GM12878 (cell line): Measurements from ENCODE around the gene DZIP1L.

Experiments used
- BHLHE40 ChIP-seq, 2 experiments: fragments of 450-650 bp in 1 of 2; IDR thresholded peaks; 2 replicates each; pipeline ENCODE4 v1.6.1; 2011 to 2017; ENCODE audit warnings: low read depth in 2 of 2, borderline replicate concordance in 1 of 2, improper control_type of control experiment in 1 of 2, low read length in 1 of 2, mild to moderate bottlenecking in 1 of 2
- BRCA1 ChIP-seq: IDR thresholded peaks from 2 replicates; pipeline ENCODE4 v1.6.1; 2011; ENCODE audit warnings: low read depth, low read length, improper control_type of control experiment
- CREB1 ChIP-seq: IDR thresholded peaks from 2 replicates; pipeline ENCODE4 v1.6.1; 2012; ENCODE audit warnings: low read depth, mild to moderate bottlenecking, inconsistent platforms
- EP300 ChIP-seq, 2 experiments: fragments of 150-350 bp in 1 of 2; IDR thresholded peaks; 2 replicates each; pipeline ENCODE4 v1.6.1; 2011 to 2012; ENCODE audit warnings: low read depth in 2 of 2, low read length in 2 of 2, borderline replicate concordance in 1 of 2, improper control_type of control experiment in 1 of 2, inconsistent platforms in 1 of 2; ENCODE audit not compliant: control insufficient read depth in 1 of 2
- PBX3 ChIP-seq: IDR thresholded peaks from 2 replicates; pipeline ENCODE4 v1.6.1; 2011; ENCODE audit warnings: mild to moderate bottlenecking, low read depth, low read length, moderate library complexity; ENCODE audit not compliant: insufficient replicate concordance
- POLR2AphosphoS2 ChIP-seq: IDR thresholded peaks from 2 replicates; pipeline ENCODE4 v1.6.1; 2011; ENCODE audit warnings: low read depth, mild to moderate bottlenecking, low read length, improper control_type of control experiment, moderate library complexity
- POLR2AphosphoS5 ChIP-seq: IDR thresholded peaks from 2 replicates; pipeline ENCODE4 v1.6.1; 2011; ENCODE audit warnings: mild to moderate bottlenecking, low read length, inconsistent platforms
- SMC3 ChIP-seq: IDR thresholded peaks from 2 replicates; pipeline ENCODE4 v1.6.1; 2011; ENCODE audit warnings: low read length, improper control_type of control experiment, borderline replicate concordance
- SP1 ChIP-seq: IDR thresholded peaks from one replicate; pipeline ENCODE4 v1.6.1; 2011; ENCODE audit warnings: low read depth, low read length
- TF ChIP-seq, protein P1 (sequence below), 3 experiments: IDR thresholded peaks in 2 of 3; conservative IDR thresholded peaks in 1 of 3; 2 replicates each; pipeline ENCODE4 v1.5.1; 2011; ENCODE audit warnings: low read depth in 3 of 3, low read length in 3 of 3, mild to moderate bottlenecking in 3 of 3, control low read depth in 2 of 3, moderate library complexity in 2 of 3, inconsistent platforms in 1 of 3, mixed read lengths in 1 of 3; ENCODE audit not compliant: control insufficient read depth in 2 of 3, insufficient read depth in 1 of 3; ENCODE audit errors: extremely low read depth in 1 of 3
- TF ChIP-seq, protein P2 (sequence below): IDR thresholded peaks from 2 replicates; pipeline ENCODE4 v1.6.1; 2012; ENCODE audit warnings: low read depth, low read length, improper control_type of control experiment

GRCh38 chr3:138135146-138135832 is 19.9 kb upstream of the DZIP1L start:
- TF ChIP-seq, protein P1, sequence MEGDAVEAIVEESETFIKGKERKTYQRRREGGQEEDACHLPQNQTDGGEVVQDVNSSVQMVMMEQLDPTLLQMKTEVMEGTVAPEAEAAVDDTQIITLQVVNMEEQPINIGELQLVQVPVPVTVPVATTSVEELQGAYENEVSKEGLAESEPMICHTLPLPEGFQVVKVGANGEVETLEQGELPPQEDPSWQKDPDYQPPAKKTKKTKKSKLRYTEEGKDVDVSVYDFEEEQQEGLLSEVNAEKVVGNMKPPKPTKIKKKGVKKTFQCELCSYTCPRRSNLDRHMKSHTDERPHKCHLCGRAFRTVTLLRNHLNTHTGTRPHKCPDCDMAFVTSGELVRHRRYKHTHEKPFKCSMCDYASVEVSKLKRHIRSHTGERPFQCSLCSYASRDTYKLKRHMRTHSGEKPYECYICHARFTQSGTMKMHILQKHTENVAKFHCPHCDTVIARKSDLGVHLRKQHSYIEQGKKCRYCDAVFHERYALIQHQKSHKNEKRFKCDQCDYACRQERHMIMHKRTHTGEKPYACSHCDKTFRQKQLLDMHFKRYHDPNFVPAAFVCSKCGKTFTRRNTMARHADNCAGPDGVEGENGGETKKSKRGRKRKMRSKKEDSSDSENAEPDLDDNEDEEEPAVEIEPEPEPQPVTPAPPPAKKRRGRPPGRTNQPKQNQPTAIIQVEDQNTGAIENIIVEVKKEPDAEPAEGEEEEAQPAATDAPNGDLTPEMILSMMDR (IDR thresholded peaks at IDR 0.05 in 2 of 3, conservative IDR thresholded peaks at IDR 0.05 in 1 of 3; ENCODE audit: control insufficient read depth in 2 of 3, extremely low read depth in 1 of 3, insufficient read depth in 1 of 3, low read depth in 3 of 3, low read length in 3 of 3) = no peak
- TF ChIP-seq EP300 (IDR thresholded peaks at IDR 0.05; ENCODE audit: borderline replicate concordance in 1 of 2, control insufficient read depth in 1 of 2, low read depth in 2 of 2, low read length in 2 of 2) = no peak
- no peak for TF ChIP-seq CREB1
- TF ChIP-seq SMC3 = no peak
- no peak for TF ChIP-seq POLR2AphosphoS5
- TF ChIP-seq, protein P2, sequence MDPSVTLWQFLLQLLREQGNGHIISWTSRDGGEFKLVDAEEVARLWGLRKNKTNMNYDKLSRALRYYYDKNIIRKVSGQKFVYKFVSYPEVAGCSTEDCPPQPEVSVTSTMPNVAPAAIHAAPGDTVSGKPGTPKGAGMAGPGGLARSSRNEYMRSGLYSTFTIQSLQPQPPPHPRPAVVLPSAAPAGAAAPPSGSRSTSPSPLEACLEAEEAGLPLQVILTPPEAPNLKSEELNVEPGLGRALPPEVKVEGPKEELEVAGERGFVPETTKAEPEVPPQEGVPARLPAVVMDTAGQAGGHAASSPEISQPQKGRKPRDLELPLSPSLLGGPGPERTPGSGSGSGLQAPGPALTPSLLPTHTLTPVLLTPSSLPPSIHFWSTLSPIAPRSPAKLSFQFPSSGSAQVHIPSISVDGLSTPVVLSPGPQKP = no peak
- TF ChIP-seq POLR2AphosphoS2 = no peak
- TF ChIP-seq BHLHE40 (IDR thresholded peaks at IDR 0.05; ENCODE audit: borderline replicate concordance in 1 of 2, low read depth in 2 of 2, low read length in 1 of 2) = no peak
- TF ChIP-seq BRCA1 = no peak
- no peak for TF ChIP-seq SP1
- no peak for TF ChIP-seq PBX3
